GM21447 (cell line): ENCODE data around the gene OR52I1.
A peak's percentile ranks its signal among the peaks of the same experiment; 100 is the strongest.

Source experiments
- ATAC-seq: cut with Tn5 transposase; IDR thresholded peaks from one replicate; pipeline ENCODE4 v1.9.1; 2021; ENCODE audit not compliant: unreplicated experiment

OR52I1 gene

GRCh38 chr11:4593739-4594138 is at the start of gene OR52I1:
TSS of gene OR52I1 (plus strand) at chr11:4594039. CDS start at chr11:4594039, 0 bp downstream.
- no peak for ATAC-seq

GRCh38 chr11:4544891-4545290 is 48.9 kb upstream of the OR52I1 start, which contains the start of gene OR52M1:
TSS of gene OR52M1 (plus strand) at chr11:4545191. CDS start at chr11:4545191, 0 bp downstream.
- no peak for ATAC-seq

GRCh38 chr11:4546878-4547277 is 47.0 kb upstream of the OR52I1 start:
- ATAC-seq: no peak

- ATAC-seq: no peak
Measured at GRCh38 chr11:4547416-4547815, 46.4 kb upstream of the OR52I1 start.

GRCh38 chr11:4551346-4551979 is 42.4 kb upstream of the OR52I1 start:
- no peak for ATAC-seq

- no peak for ATAC-seq
Measured at GRCh38 chr11:4559527-4560440, 34.1 kb upstream of the OR52I1 start.

- no peak for ATAC-seq
Measured at GRCh38 chr11:4560467-4560866, 33.4 kb upstream of the OR52I1 start.

GRCh38 chr11:4565371-4565770 is 28.5 kb upstream of the OR52I1 start:
- no peak for ATAC-seq

- no peak for ATAC-seq
Measured at GRCh38 chr11:4569075-4569474, 24.8 kb upstream of the OR52I1 start.

- no peak for ATAC-seq
Measured at GRCh38 chr11:4576880-4577279, 17.0 kb upstream of the OR52I1 start.

GRCh38 chr11:4577761-4578160 is 16.1 kb upstream of the OR52I1 start:
- ATAC-seq: no peak

GRCh38 chr11:4578624-4579023 is 15.2 kb upstream of the OR52I1 start:
- no peak for ATAC-seq

GRCh38 chr11:4580124-4580523 is 13.7 kb upstream of the OR52I1 start:
- no peak for ATAC-seq

- ATAC-seq: no peak
Measured at GRCh38 chr11:4581443-4581842, 12.4 kb upstream of the OR52I1 start, which contains the start of gene OR52I2. TSS of gene OR52I2 (plus strand) at chr11:4581743.

GRCh38 chr11:4589017-4589416 is 4.8 kb upstream of the OR52I1 start:
- ATAC-seq: no peak

- ATAC-seq: no peak
Measured at GRCh38 chr11:4605057-4605456, 11.2 kb downstream of the OR52I1 start.

- ATAC-seq: no peak
Measured at GRCh38 chr11:4606231-4607015, 12.6 kb downstream of the OR52I1 start.

- no peak for ATAC-seq
Measured at GRCh38 chr11:4607096-4607495, 13.3 kb downstream of the OR52I1 start.

- peak; percentile 100 for ATAC-seq
Measured at GRCh38 chr11:4607781-4608666, 14.2 kb downstream of the OR52I1 start, which contains the start of gene TRIM68. TSS of gene TRIM68 (minus strand) at chr11:4608231. CDS start at chr11:4605504, 2,727 bp downstream.

GRCh38 chr11:4610258-4610935 is 16.6 kb downstream of the OR52I1 start:
- no peak for ATAC-seq
